KG1 (cell line): ENCODE measurements around the gene SRCAP.
"Not testable (repeated sequence)": the region's sequence is repeated elsewhere in the genome, so short reads cannot be mapped to it uniquely, and the experiment has no call there.

Experiments used
- DNase-seq: peaks from one replicate; lab custom pipeline; 2025; lab: John Stamatoyannopoulos, UW

SRCAP gene

DNA sequence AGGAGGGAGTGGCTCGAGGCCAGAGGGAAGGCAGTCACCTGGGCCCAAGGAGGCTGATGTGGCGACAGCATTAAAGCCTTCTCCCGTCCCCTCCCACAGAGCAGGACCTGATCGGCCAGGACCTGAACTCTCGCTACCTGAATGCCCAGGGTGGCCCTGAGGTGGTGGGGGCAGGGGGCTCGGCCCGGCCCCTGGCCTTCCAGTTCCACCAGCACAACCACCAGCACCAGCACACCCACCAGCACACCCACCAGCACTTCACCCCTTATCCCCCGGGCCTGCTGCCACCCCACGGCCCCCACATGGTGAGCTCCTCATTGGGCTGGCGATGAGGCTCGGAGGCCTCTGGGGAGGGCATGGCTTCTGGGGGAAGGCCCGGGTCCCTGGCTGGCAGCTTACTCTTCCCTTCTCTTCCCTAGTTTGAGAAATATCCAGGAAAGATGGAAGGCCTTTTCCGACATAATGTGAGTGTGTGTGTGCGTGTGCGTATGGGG is 34.3 kb upstream of the SRCAP start:
- no peak for DNase-seq

DNA sequence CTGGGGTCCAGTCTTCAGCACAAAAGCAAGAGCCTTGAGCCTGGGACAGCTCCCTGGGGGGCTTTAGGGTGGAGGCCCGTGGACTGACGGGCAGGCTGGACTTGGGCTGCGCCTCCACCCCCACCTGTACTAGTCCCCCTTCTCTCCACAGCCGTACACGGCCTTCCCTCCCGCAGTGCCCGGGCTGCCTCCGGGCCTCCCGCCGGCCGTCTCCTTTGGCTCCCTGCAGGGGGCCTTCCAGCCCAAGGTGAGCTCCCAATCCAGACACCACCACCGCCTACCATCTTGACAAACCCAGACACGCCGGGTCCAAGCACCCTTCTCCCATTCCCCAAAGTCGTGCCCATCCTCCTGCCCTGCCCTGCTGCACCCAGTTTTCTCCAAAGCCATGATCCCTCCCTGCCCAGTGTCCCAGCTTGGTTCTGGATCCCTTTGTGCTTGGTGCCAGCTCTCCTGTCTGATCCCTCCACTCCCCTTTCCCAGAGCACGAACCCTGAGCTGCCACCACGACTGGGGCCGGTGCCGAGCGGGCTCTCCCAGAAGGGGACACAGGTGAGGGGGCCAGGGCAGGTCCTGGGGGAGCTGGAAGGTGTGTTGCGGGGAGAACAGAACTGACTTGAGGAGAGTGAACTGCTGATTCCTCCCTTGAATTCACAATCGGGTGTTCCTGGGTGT is 33.7 kb upstream of the SRCAP start:
- DNase-seq = no peak

DNA sequence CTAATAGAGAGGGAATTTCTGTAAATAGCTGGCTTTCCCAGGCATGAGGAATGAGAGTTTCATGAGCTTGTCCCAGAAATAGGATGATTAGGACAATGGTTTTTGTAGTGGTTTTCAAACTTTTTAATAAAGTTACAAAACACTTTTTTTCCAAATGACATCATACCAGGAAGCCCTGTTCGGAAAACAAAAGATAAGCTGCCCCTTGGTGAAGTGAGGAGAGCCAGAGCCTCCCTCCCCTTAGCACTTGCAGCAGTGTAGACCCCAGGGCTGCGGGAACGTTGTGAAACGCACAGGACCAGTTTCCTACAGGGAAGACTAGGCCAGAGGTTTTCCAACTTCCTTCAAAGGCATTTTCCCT is 33.2 kb upstream of the SRCAP start:
- no peak for DNase-seq

DNA sequence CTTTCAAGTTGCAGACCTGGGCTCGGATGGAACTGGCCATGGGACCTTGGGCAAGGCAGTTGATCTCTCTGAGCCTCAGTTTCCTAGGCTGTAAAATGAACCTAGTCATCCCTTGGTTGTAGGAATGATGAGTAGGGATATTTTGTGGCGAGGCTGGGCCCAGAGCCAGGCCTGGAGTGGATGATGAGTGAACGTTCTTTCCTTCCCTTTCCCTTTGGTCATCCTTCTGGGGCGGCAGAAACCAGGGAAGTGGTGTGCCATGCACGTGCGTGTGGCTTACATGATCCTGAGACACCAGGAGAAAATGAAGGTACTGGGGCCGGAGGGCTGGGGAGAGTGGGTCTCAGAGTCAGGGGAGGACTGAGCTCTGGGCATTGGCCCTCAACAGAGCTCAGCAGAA is 32.3 kb upstream of the SRCAP start:
- DNase-seq = no peak

DNA sequence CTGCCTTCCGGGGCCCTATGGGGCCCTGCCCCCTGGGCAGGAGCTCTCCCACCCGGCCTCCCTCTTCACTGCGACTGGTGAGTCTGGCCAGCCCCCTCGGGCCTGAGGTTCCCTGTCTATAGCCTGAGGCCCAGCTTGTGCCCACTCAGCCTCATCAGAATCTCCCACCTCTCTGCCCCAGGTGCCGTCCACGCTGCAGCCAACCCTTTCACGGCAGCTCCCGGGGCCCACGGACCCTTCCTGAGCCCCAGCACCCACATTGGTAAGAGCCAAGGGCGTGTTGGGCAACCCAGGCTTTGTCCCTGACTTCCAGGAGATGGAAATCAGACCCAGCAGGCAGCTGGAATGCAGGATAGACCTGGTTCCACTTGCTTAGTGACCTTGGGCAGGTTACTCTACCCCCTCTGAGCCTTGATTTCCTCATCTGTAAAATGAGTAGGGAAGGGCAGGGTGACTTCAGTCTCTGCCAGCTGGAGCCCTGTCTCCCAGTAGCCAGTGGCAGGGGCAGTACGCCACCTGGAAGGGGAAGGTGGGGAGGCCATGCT is 31.5 kb upstream of the SRCAP start:
- no peak for DNase-seq

DNA sequence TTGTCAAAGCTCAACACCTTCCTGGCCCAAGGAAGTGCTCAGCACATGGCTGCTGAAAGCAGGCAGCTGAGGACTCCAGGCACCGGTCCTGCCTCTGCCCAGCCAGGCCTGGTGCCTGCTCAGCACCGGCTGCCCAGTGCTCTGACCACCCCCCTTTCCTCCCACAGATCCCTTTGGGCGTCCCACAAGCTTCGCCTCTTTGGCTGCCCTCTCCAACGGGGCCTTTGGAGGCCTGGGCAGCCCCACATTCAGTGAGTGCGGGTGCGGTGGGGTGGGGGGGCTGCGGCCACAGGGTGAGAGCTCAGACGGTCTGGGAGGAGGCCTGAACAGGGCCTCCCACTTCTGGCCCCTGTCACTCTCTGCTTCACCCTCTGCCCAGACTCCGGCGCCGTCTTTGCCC is 30.6 kb upstream of the SRCAP start:
- DNase-seq = no peak

DNA sequence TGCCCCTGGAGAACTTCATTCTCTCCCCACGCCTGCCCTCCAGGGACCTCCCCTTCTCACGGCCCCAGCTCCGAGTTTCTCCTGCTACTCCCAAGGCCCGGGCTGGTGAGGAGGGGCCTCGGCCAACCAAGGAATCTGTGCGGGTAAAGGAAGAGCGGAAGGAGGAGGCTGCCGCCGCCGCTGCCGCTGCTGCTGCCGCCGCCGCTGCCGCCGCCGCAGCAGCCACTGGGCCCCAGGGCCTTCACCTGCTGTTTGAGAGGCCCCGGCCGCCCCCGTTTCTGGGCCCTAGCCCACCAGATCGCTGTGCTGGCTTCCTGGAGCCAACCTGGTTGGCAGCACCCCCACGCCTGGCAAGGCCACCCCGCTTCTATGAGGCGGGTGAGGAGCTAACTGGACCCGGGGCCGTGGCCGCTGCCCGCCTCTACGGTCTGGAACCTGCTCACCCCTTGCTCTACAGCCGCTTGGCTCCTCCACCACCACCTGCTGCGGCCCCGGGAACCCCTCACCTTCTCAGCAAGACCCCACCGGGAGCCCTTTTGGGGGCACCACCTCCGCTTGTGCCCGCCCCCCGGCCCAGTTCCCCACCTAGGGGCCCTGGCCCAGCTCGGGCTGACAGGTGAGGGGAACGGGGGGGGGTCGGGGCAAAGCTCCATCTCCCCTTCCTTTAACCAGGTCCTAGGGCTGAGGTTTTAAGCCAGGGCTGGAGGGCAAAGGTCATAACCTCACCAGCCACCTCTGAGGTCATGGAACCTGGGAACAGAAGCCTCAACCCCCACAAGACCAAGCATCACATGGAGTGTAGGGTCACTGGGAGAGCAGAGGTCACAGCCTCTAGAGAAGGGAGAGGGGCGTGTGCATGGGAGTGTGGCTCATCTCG is 29.7 kb upstream of the SRCAP start:
- DNase-seq = no peak

DNA sequence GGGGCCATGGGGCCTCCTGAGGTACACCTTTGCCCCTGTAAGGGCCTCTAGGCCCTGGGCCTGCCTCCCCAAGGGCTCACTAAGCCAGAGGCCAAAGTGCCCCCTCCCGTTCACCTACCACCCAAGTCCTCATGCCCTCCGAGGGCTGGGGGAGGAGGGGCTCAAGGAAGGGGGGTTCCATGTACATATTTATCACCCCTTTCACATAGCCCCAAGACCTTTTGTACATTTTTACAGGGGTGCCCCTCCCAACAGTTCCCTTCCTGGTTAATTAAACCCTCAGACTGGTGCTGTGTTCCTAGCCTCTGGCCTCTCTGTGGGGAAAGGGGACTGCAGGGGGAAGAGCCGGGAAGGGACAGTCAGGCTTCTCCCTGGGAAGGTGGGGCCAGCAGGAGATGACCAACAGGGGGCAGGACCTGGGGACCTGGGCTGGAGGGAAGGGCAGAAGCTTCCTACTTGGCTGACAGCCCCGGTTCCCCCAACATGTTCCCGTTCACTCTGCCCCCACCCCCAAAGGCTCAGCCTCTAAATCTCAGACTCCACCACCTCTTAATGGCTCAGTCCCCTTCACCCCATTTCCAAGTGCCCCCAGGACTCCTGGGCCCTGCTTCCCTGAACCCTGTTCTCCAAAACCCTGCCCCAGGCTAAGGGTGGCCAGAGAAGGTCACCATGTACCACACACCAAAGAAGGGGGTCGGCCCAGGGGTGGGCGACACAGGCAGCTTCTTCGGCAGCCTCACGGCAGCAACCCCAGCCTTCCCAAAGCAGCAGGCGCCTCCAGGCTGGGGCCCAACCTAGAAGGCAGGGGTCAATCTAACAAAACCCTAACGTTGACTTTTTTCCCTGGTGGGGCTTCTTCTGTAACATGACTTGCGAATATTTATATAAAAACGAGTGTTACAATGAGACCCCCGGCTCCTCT is 28.8 kb upstream of the SRCAP start:
- no peak for DNase-seq

DNA sequence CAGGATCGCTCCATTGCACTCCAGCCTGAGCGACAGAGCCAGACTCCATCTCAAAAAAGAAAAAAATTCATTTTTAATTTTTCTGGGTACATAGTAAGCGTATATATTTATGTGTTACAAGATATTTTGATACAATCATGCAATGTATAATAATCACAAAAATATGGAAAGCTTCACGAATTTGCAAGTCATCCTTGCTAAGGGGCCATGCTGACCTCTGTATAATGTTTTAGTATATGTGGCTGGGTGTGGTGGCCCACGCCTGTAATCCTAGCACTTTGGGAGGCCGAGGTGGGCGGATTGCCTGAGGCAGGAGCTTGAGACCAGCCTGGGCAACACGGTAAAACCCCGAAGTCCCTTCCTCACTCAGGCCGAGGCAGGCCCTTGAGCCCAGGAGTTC is 23.8 kb upstream of the SRCAP start:
- no peak for DNase-seq

DNA sequence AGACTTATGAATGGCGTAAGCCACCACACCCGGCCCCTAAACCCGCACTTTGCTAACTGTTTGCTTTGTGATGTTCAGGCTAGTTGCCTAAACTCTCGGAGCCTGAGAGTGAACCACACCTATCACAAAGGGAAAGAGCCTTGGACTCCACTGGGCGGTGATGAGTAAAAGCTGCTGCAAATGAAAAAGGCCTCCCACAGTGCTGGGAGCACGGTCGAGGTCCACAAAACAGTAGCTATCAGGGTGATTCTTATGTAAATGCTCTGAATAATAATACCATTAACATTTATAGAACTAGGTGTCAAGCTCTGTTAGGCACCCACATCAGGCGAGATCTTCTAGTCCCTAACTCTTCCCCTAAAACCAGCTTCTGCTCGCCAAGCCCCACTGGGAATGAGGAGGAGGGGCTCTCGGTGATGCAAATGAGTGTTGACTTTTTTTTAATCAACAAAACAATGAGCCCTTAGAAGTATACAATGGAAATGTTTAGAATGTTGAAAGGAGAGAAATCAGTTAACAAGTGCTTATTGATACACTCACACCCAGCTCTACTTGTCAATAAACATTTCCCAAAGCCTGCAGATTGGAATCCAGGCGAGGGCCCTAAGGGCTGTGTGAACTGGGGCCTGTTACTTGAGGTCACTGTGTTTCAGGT is 20.9 kb upstream of the SRCAP start:
- no peak for DNase-seq

DNA sequence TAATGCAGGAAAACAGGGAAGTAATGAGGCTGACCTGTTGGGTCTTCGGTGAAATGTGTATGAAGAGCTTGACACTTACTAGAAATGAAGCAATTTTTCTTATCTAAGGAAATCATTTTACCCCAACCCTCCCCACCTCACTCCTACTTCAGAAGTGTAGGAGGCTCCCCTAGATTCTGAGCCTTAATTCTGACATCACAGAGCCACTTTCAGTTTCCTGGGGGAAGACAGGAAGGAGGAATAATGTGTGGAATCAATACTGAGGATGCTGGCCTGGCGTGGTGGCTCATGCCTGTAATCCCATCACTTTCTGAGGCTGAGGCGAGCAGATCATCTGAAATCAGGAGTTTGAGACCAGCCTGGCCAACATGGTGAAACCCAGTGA is 20.4 kb upstream of the SRCAP start:
- no peak for DNase-seq

DNA sequence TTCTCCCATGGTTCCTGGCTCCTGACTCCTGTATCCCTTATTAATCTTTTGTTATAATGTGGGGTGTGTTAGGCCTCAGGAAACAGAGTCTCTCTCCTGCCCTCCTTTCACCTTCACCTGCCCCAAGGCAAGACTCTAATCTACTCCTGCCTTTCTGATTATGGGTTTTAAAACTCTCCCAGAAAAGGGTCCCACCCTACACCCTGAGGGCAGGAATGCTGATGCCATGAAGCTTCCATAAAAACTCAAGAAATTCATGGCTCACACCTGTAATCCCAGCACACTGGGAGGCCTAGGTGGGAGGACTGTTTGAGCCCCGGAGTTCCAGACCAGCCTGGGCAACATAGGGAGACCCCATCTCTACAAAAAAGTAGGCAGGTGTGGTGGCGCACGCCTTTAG is 18.6 kb upstream of the SRCAP start:
- DNase-seq = no peak

DNA sequence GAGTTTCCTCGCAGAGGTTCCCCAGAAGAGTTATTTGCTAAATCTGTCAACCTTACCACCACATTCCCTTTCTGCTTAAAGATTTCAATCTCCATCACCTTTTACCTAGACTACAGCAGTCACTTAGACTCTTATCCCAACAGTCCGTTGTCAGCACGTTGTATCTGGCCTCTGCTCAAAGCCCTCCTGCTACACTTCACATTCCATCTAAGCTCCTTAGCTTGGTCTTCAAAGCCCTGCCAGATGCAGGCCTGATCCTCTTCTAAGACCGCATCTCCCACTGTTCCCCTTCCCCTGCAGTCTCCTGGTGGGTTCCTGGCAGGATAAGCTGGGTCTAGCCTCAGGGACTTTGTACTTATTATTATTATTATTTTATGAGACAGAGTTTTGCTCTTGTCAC is 10.3 kb upstream of the SRCAP start:
- DNase-seq = no peak

DNA sequence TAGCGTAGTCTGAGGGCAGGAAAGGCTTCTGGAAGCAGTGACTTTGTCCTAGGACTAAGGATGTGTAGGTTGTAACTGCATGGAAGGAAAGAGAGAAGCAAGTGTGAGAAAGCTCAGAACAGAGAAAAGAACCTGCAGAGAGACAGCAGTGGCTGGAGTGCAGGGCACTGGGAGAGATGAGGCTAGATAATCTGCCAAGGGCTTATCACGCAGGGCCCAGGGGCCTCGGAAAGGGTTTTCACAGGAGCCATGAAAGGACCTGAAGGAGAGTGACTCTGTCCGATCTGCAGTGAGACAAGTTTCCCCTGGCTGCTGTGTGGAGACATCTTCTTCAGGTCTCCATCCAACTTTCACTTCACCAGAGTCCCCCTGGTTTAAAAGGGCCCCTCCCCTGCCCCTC is 7.1 kb upstream of the SRCAP start:
- DNase-seq = no peak

DNA sequence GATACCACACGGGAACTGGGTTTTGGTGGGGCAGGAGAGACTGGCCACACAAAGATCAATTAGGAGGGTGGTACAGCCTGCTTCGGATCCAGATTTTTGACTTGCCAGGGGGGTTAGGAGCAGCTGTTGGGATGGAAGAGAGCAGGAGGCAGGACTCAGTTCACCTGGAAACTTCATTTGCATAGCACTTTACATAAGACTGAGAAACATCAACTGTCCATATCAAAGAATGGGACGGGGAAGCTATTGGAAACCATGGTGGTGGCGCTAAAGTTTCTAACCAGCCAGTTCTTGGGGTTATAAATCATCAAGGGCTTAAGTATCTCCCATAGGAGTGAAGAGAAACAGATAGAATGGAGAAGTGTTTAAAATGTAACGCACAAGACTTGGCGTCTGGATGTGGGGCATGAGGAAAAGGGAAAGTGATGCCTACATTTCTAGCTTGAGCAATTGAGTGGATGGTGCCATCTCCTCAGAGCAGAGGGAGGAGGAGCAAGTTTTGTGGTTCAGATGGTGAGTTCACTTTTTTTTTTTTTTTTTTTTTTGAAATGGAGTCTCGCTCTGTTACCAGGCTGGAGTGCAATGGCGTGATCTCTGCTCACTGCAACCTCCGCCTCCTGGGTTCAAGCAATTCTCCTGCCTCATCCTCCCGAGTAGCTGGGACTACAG is 6.4 kb upstream of the SRCAP start:
- no peak for DNase-seq

DNA sequence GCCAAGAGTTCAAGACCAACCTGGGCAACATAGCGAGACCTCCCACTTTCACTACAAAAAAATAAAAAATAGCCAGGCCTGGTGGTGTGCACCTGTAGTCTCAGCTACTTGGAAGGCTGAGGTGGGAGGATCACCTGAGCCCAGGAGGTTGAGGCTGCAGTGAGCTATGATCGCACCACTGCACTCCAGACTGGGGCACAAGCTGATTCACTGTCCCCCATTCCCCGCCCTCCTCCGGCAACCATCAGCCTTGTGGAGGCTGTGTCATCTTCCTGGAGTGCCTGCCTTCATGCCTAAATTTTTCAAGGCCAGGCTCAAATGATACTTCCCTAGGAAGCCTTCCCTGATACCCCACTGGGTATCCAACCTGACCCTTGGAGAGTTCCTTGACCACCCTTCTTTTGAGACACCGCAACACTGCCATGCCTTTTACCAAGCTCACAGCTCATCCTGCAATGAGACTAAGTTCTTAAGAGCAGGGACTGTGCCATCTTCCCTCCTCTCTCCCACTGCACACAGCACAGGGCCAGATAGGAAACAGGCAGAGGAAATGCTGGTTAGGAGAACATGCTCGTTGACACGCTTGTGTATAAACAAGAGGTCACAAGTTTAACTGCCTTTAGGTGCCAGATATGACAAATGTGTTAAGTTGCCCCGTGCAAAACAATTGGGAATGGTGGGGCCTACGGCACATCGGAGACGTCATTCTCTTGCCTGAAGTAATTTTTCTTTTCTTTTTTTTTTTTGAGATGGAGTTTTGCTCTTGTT is 3.9 kb upstream of the SRCAP start:
- no peak for DNase-seq

DNA sequence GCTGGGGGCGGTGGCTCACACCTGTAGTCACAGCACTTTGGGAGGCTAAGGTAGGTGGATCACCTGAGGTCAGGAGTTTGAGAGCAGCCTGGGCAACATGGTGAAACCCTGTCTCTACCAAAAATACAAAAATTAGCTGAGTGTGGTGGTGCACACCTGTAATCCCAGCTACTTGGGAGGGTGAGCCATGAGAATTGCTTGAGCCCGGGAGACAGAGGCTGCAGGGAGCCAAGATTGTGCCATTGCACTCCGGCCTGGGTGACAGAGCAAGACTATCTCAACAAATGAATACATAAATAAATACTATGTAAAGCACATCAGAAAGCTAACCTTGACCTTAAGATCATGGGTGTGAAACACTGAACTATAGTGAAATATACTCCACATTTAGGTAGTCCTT is 2.3 kb upstream of the SRCAP start:
- DNase-seq = not testable (repeated sequence)

DNA sequence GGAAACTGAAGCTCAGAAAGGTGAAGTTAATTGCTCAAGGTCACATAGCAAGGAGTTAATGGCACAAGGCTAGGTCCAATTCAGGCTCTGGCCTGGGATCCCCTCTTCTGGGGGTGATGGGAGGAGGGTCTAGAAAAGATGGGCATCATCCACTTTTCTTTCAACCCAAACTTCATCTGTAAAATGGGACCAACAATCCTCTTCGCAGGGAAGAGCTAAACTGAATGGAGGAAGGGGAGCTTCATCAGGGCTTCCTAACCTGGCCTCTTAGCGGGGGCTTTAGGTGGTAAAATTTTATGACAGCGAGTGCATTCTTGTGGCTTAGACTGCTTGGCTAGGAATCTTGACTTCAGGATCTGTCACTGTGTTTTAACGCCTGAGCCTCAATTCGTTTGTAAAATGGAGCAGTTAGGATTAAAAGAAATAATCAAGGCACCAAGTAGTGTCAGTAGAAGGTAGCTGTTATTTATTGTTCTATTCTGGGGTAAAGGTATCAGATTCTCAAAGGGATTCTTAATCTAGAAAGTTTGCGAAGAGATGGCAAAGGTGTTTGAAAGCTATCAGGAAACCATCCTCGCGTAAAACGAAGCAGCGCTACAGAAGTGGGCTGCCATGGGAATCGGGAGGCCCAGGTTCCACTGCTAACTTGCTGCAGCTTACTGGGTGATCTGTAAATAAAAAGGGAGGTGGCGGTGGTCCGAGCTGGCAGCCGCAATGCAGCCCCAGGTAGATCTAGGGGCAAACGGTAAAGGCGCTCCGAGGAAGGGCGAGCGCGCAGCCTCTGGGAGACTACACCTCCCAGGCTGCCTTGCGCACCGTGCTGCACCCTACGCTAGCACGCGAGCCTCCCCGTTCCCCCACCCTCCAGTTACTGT is 1.5 kb upstream of the SRCAP start:
- DNase-seq = no peak

DNA sequence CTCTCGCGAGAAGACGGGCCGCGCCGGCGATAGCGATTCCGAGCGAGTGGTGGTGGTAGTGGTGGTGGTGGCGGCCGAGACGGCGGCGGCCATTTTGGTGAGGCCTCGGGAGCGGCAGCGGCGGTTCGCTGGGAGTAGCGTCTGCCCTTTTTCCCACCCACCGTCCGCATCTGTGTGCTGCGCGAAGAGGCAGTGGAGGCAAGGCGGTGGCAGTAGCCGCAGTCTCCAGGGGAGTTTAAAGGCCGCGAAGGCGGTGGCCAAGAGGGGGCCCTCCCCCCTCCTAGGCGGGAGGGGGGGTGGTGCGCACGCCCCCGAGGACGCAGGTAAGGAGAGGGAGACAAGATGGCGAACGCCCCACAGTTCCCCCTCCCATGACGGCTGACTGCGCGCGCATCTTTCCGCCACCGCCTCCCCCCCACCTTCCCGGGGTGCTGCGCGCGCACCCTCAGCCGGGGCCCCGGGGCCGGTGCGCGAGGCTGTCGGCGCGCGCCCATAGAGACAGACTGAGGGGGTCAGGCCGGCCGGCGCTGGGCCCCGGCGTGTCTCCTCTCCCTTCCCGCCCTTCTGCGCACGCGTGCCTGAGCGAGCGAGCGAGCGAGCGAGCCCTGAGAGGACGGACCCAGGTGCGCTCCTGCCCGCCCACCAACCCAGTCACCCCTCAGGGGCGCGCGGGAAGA is 694 bp upstream of the SRCAP start:
- peak; percentile 94 for DNase-seq
